ENCODE data around the gene TADA1.

DNA sequence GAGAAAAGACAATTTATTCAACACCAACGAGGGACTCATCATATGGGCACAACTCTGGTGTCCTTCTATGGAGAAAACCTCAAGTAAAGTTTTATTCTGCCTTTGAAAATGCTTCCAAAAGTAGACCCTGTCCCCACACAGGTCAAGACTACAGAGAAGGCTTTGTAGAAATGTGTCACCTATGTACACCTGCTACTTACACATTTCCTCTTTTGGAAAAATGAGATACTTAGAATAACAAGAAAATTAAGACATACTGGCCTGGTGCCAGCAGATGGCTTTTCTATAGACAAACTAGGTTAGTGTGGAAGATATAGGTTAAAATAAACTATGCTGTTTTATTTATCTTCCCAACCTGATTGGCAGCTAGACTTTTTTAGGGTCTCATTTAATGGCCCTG is 23.1 kb downstream of the TADA1 start:
- TF ChIP-seq, protein P1, sequence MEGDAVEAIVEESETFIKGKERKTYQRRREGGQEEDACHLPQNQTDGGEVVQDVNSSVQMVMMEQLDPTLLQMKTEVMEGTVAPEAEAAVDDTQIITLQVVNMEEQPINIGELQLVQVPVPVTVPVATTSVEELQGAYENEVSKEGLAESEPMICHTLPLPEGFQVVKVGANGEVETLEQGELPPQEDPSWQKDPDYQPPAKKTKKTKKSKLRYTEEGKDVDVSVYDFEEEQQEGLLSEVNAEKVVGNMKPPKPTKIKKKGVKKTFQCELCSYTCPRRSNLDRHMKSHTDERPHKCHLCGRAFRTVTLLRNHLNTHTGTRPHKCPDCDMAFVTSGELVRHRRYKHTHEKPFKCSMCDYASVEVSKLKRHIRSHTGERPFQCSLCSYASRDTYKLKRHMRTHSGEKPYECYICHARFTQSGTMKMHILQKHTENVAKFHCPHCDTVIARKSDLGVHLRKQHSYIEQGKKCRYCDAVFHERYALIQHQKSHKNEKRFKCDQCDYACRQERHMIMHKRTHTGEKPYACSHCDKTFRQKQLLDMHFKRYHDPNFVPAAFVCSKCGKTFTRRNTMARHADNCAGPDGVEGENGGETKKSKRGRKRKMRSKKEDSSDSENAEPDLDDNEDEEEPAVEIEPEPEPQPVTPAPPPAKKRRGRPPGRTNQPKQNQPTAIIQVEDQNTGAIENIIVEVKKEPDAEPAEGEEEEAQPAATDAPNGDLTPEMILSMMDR (IDR thresholded peaks at IDR 0.05): no peak
- TF ChIP-seq POLR2A (IDR thresholded peaks at IDR 0.05): no peak

Measured in right lobe of liver (tissue), 4 donors.